HL-60 (cell line): Measurements from ENCODE around the gene C6orf47.

ENCODE experiments used
- DNase-seq, 2 experiments: peaks; one replicate each; pipeline ENCODE4 v3.0.0-alpha.2; 2010 to 2020; ENCODE audit warnings: low read depth in 1 of 2, low spot score in 1 of 2
- H3K27ac ChIP-seq: fragments of 250-450 bp; sonication (Bioruptor Pico); replicated peaks from 2 replicates; pipeline ENCODE4 v1.5.1; 2020; ENCODE audit warnings: mild to moderate bottlenecking, moderate library complexity
- H3K27me3 ChIP-seq: fragments of 250-450 bp; sonication (Bioruptor Pico); 2 replicates; pipeline ENCODE4 v1.5.1; 2021; ENCODE audit warnings: mild to moderate bottlenecking, moderate library complexity; ENCODE audit not compliant: insufficient read depth, poor library complexity, severe bottlenecking
- H3K4me3 ChIP-seq: replicated peaks from 2 replicates; pipeline ENCODE4 v1.5.1; 2011; ENCODE audit warnings: mild to moderate bottlenecking, control low read depth, low read length; ENCODE audit not compliant: insufficient read depth
- GABPA ChIP-seq: IDR thresholded peaks from 2 replicates; pipeline ENCODE4 v1.6.1; 2012; ENCODE audit warnings: low read depth
- POLR2AphosphoS5 ChIP-seq: IDR thresholded peaks from 2 replicates; pipeline ENCODE4 v1.6.1; 2012; ENCODE audit warnings: low read depth
- REST ChIP-seq: IDR thresholded peaks from 2 replicates; pipeline ENCODE4 v1.6.1; 2012; ENCODE audit warnings: low read depth; ENCODE audit not compliant: insufficient replicate concordance
- SPI1 ChIP-seq: IDR thresholded peaks from 2 replicates; pipeline ENCODE4 v1.6.1; 2012; ENCODE audit warnings: low read depth, mild to moderate bottlenecking, borderline replicate concordance
- TF ChIP-seq, protein P1 (sequence below): IDR thresholded peaks from one replicate; pipeline ENCODE4 v1.5.1; 2011; ENCODE audit warnings: low read length, control low read depth, inconsistent platforms; ENCODE audit not compliant: insufficient read depth

The C6orf47 gene

DNA sequence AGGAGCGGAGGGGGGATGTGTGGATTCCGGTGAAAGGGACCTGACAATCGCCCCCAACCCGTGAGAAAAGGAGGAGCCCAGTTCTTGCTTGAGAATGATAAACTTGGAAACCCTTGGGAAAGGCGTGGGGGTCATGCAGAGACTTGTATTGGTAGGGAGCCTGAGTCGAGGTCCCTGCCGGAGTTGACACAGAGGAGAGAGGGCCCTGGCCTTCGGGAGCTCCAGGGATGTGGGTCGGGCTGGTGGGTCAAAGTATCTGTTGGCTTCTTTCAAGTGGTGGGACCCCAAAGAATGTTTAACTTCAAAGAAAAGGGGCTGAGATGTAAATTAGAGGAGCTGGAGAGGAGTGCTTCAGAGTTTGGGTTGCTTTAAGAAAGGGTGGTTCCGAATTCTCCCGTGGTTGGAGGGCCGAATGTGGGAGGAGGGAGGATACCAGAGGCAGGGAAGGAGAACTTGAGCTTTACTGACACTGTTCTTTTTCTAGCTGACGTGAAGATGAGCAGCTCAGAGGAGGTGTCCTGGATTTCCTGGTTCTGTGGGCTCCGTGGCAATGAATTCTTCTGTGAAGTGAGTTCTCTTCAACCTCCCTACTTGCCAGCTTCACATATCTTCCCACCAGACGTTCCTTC is 5.9 kb upstream of the C6orf47 start:
- DNase-seq: no peak
- no peak for TF ChIP-seq GABPA
- no peak for TF ChIP-seq POLR2AphosphoS5
- TF ChIP-seq, protein P1, sequence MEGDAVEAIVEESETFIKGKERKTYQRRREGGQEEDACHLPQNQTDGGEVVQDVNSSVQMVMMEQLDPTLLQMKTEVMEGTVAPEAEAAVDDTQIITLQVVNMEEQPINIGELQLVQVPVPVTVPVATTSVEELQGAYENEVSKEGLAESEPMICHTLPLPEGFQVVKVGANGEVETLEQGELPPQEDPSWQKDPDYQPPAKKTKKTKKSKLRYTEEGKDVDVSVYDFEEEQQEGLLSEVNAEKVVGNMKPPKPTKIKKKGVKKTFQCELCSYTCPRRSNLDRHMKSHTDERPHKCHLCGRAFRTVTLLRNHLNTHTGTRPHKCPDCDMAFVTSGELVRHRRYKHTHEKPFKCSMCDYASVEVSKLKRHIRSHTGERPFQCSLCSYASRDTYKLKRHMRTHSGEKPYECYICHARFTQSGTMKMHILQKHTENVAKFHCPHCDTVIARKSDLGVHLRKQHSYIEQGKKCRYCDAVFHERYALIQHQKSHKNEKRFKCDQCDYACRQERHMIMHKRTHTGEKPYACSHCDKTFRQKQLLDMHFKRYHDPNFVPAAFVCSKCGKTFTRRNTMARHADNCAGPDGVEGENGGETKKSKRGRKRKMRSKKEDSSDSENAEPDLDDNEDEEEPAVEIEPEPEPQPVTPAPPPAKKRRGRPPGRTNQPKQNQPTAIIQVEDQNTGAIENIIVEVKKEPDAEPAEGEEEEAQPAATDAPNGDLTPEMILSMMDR: no peak
- no peak for TF ChIP-seq REST
- TF ChIP-seq SPI1: no peak
- H3K27me3 ChIP-seq: no peaks in the 10 kb centered on the region
- H3K4me3 ChIP-seq: peak overlapping the region; percentile 85
- H3K27ac ChIP-seq: peak overlapping the region; percentile 100

- H3K27ac ChIP-seq: peak within 1 kb of the TSS; percentile 100
- peak within 1 kb of the TSS; percentile 85 for H3K4me3 ChIP-seq
- peak; percentile 98 to 99 for DNase-seq
- TF ChIP-seq SPI1 (no peak; the same call in none of the 2 replicates), REST (peak; percentile 47), GABPA (peak; percentile 89), POLR2AphosphoS5 (peak; percentile 53)
- TF ChIP-seq, protein P1: no peak
- H3K27me3 ChIP-seq: no peaks in the 10 kb centered on the region
Observed at GRCh38 chr6:31665501-31666336, 5.1 kb upstream of the C6orf47 start, which contains the start of gene CSNK2B. Gene CSNK2B (plus strand): TSS chr6:31666080. CDS start chr6:31666832, 752 bp downstream.

- peak; percentile 59 for TF ChIP-seq REST
- 0 out of 2 replicates have a peak, but pooled peaks have one; percentile 30 for TF ChIP-seq GABPA
- peak; percentile 85 for TF ChIP-seq SPI1
- TF ChIP-seq POLR2AphosphoS5: peak; percentile 82
- TF ChIP-seq, protein P1: no peak
- peak within 1 kb of the TSS; percentile 100 for H3K27ac ChIP-seq
- peak; percentile 90 to 97 for DNase-seq
Observed at GRCh38 chr6:31664790-31665500, 4.4 kb upstream of the C6orf47 start, which contains the start of gene GPANK1. Gene GPANK1 (minus strand): TSS chr6:31664997. CDS start chr6:31664478, 519 bp downstream.

More at GRCh38 chr6:31664790-31665500, 4.4 kb upstream of the C6orf47 start, which contains the start of gene GPANK1:
- Histone ChIP-seq H3K27me3 (no peaks in the 10 kb centered on the region), H3K4me3 (peak within 1 kb of the TSS; percentile 85)
